ENCODE results near the gene GNAS-AS1. TPM values are rescaled to one million over a fixed set of nuclear protein-coding genes. Genes with fewer than 3 reads are reported as not detected.

Gene GNAS-AS1
- total RNA-seq, 1 donor from 2014 or later = 4.9 TPM

GRCh38 chr20:58867211-58867610 lies 16.5 kb upstream of the GNAS-AS1 start:
- no peak overlapping the region for H3K4me3 Mint-ChIP-seq (ENCODE audit: unreplicated experiment)
- H3K36me3 Mint-ChIP-seq (ENCODE audit: low read depth, unreplicated experiment) = no peaks in the 10 kb centered on the region

GRCh38 chr20:58865843-58866242 lies 15.1 kb upstream of the GNAS-AS1 start:
- H3K36me3 Mint-ChIP-seq (ENCODE audit: low read depth, unreplicated experiment) = no peaks in the 10 kb centered on the region
- no peaks in the 10 kb centered on the region for H3K9me3 Mint-ChIP-seq (ENCODE audit: unreplicated experiment)
- DNase-seq (ENCODE audit: low spot score) = no peak
- peaks cover 7% of the 10 kb centered on the region for H3K4me1 Mint-ChIP-seq (ENCODE audit: unreplicated experiment)
- no peak for TF ChIP-seq CTCF (IDR thresholded peaks at IDR 0.05; ENCODE audit: unreplicated experiment)
- H3K27ac Mint-ChIP-seq (ENCODE audit: unreplicated experiment) = no peak overlapping the region
- H3K4me3 Mint-ChIP-seq (ENCODE audit: unreplicated experiment) = no peak overlapping the region
- no peaks in the 10 kb centered on the region for H3K27me3 Mint-ChIP-seq (ENCODE audit: unreplicated experiment)

More at GRCh38 chr20:58867211-58867610, 16.5 kb upstream of the GNAS-AS1 start:
- DNase-seq (ENCODE audit: low spot score) = no peak
- Mint-ChIP-seq H3K4me1 (ENCODE audit: unreplicated experiment) (peaks cover 10% of the 10 kb centered on the region), H3K9me3 (ENCODE audit: unreplicated experiment) (no peaks in the 10 kb centered on the region), H3K27me3 (ENCODE audit: unreplicated experiment) (no peaks in the 10 kb centered on the region), H3K27ac (ENCODE audit: unreplicated experiment) (no peak overlapping the region)
- no peak for TF ChIP-seq CTCF (IDR thresholded peaks at IDR 0.05; ENCODE audit: unreplicated experiment)

GRCh38 chr20:58864346-58864745 lies 13.6 kb upstream of the GNAS-AS1 start:
- H3K27ac Mint-ChIP-seq (ENCODE audit: unreplicated experiment) = no peak overlapping the region
- no peaks in the 10 kb centered on the region for H3K36me3 Mint-ChIP-seq (ENCODE audit: low read depth, unreplicated experiment)
- no peak for DNase-seq (ENCODE audit: low spot score)
- H3K27me3 Mint-ChIP-seq (ENCODE audit: unreplicated experiment) = no peaks in the 10 kb centered on the region
- H3K4me1 Mint-ChIP-seq (ENCODE audit: unreplicated experiment) = no peaks in the 10 kb centered on the region
- H3K9me3 Mint-ChIP-seq (ENCODE audit: unreplicated experiment) = no peaks in the 10 kb centered on the region
- H3K4me3 Mint-ChIP-seq (ENCODE audit: unreplicated experiment) = no peak overlapping the region
- TF ChIP-seq CTCF (IDR thresholded peaks at IDR 0.05; ENCODE audit: unreplicated experiment) = no peak

GRCh38 chr20:58863044-58863790 lies 12.5 kb upstream of the GNAS-AS1 start:
- H3K27ac Mint-ChIP-seq (ENCODE audit: unreplicated experiment) = no peak overlapping the region
- no peaks in the 10 kb centered on the region for H3K36me3 Mint-ChIP-seq (ENCODE audit: low read depth, unreplicated experiment)
- no peak for TF ChIP-seq CTCF (IDR thresholded peaks at IDR 0.05; ENCODE audit: unreplicated experiment)
- no peaks in the 10 kb centered on the region for H3K4me1 Mint-ChIP-seq (ENCODE audit: unreplicated experiment)
- H3K9me3 Mint-ChIP-seq (ENCODE audit: unreplicated experiment) = no peaks in the 10 kb centered on the region
- DNase-seq (ENCODE audit: low spot score) = no peak
- no peak overlapping the region for H3K4me3 Mint-ChIP-seq (ENCODE audit: unreplicated experiment)
- H3K27me3 Mint-ChIP-seq (ENCODE audit: unreplicated experiment) = no peaks in the 10 kb centered on the region
